ENCODE results near the gene DNAJA3. TPM values are rescaled to one million over a fixed set of nuclear protein-coding genes. Genes with fewer than 3 reads are reported as not detected.

Gene DNAJA3
- total and polyA plus RNA-seq, 2 of the 4 experiments (the other 2 are of a cell fraction) = 38.0 to 40.2 TPM

GRCh38 chr16:4386451-4386805 lies 39.2 kb upstream of the DNAJA3 start:
- H3K56ac ChIP-seq (ENCODE audit: extremely low read depth, insufficient read depth, low read length) = no peak overlapping the region

More at GRCh38 chr16:4386451-4386805, 39.2 kb upstream of the DNAJA3 start:
- Histone ChIP-seq H2AK9ac (replicated peaks; ENCODE audit: low read depth, low read length, poor library complexity) (peak overlapping the region; percentile 86), H3K9ac (ENCODE audit: low read depth, low read length) (no peak overlapping the region), H3K36me3 (ENCODE audit: control insufficient read depth, insufficient read depth, low read length) (peaks cover 30% of the 10 kb centered on the region), H2AFZ (replicated peaks; ENCODE audit: low read length, poor library complexity) (peak overlapping the region; percentile 5), H4K8ac (ENCODE audit: low read depth in 2 of 2, low read length in 2 of 2) (0 out of 4 replicates have a peak overlapping the region, but pooled peaks of 1 of the 2 experiments have one; percentile 9), H3K27ac (ENCODE audit: insufficient read depth, low read length) (peak overlapping the region; percentile 30; the same call in 1 of the 2 replicates), H3K9me1 (ENCODE audit: insufficient read depth, low read length) (peaks cover 21% of the 10 kb centered on the region), H3K4me1 (ENCODE audit: control insufficient read depth, insufficient read depth, low read length) (peaks cover 33% of the 10 kb centered on the region), H2BK15ac (ENCODE audit: low read depth, low read length) (no peak overlapping the region), H4K20me1 (ENCODE audit: insufficient read depth, low read length) (peaks cover 58% of the 10 kb centered on the region), H2BK5ac (ENCODE audit: low read depth, low read length, poor library complexity, severe bottlenecking) (peak overlapping the region; percentile 15), H3K27me3 (ENCODE audit: control insufficient read depth, insufficient read depth, low read length) (no peaks in the 10 kb centered on the region), H4K91ac (ENCODE audit: insufficient read depth, low read depth, low read length) (peak overlapping the region; percentile 66; the same call in 1 of the 2 replicates), H3K18ac (ENCODE audit: low read depth, low read length) (no peak overlapping the region), H3K23ac (ENCODE audit: low read depth, low read length) (no peak overlapping the region), H3K4me3 (ENCODE audit: insufficient read depth, low read depth, low read length) (no peak overlapping the region), H2BK20ac (ENCODE audit: low read depth, low read length) (no peak overlapping the region; the same call in 1 of the 2 replicates), H3K4me2 (ENCODE audit: low read depth, low read length) (no peak overlapping the region), H3K79me1 (ENCODE audit: low read depth in 1 of 2, low read length in 2 of 2) (peaks cover 0 to 79% of the 10 kb centered on the region in 2 experiments; a peak in 2 of 4 replicates), H3K14ac (replicated peaks; ENCODE audit: low read depth, low read length) (no peak overlapping the region; the same call in 1 of the 2 replicates), H2BK120ac (ENCODE audit: low read depth, low read length) (peak overlapping the region; percentile 49; the same call in 1 of the 2 replicates), H3K9me3 (ENCODE audit: control insufficient read depth, insufficient read depth, low read length) (no peaks in the 10 kb centered on the region), H2AK5ac (ENCODE audit: low read depth, low read length) (peak overlapping the region; percentile 90), H3K4ac (ENCODE audit: low read depth, low read length) (peak overlapping the region; percentile 59), H4K5ac (ENCODE audit: low read depth, low read length) (no peak overlapping the region)
- intact Hi-C loops (cut with micrococcal nuclease) (no loop called here), dilution Hi-C loops (cut with HindIII; ENCODE audit: low sequenced_read_pairs, unreplicated experiment) (no loop called here), in situ Hi-C loops (cut with MboI; ENCODE audit: low sequenced_read_pairs) (no loop called here)
- CTCF ChIA-PET = interaction anchor here (2.4 kb wide), 1 partner anchor 16 kb away, joined by 7 read pairs; no protein-coding TSS in a partner anchor
- TF ChIP-seq MAZ (IDR thresholded peaks at IDR 0.05; ENCODE audit: borderline replicate concordance, low read depth, low read length) (0 out of 2 replicates have a peak, but pooled peaks have one; percentile 8), MXI1 (IDR thresholded peaks at IDR 0.05; ENCODE audit: borderline replicate concordance, low read depth, low read length) (no peak)
- DNase-seq (no peak), ATAC-seq (ENCODE audit: low read depth) (peak; percentile 33)
- WGBS, 2 experiments (ENCODE audit: extremely low coverage in 2 of 2, insufficient read length in 1 of 2) = no CpG with 5 or more reads among the region's 8 CpGs
- POLR2A ChIA-PET (ENCODE audit: unreplicated experiment) = interaction anchor here (1.4 kb wide), 1 partner anchor 9 kb away, joined by 4 read pairs; no protein-coding TSS in a partner anchor
- no TSS peak for BruUV-seq (replicated peaks)
